ENCODE data around the gene UBE2L3. TPM values are rescaled to one million over a fixed set of nuclear protein-coding genes. Genes with fewer than 3 reads are reported as not detected.
"Not testable (repeated sequence)": the region's sequence is repeated elsewhere in the genome, so short reads cannot be mapped to it uniquely, and the experiment has no call there.

Gene UBE2L3
- polyA plus RNA-seq, 5 donors, result 41.3 to 52.8 (median 47.5) TPM

- DNase-seq, result no peak
Measured at GRCh38 chr22:21626073-21626734, 58.7 kb downstream of the UBE2L3 start.

GRCh38 chr22:21626735-21627469 is 59.4 kb downstream of the UBE2L3 start:
- DNase-seq, result no peak

- DNase-seq, result no peak
Measured at GRCh38 chr22:21628386-21629254, 61.1 kb downstream of the UBE2L3 start.

GRCh38 chr22:21629255-21630149 is 62.0 kb downstream of the UBE2L3 start, which contains the start of gene YDJC:
YDJC (minus strand) TSS chr22:21630022; CDS start chr22:21630014, 8 bp downstream.
- DNase-seq, result peak; percentile 62 to 88

GRCh38 chr22:21631025-21631424 is 63.5 kb downstream of the UBE2L3 start:
- no peak for DNase-seq

GRCh38 chr22:21632237-21632895 is 64.9 kb downstream of the UBE2L3 start, which contains the start of gene CCDC116:
CCDC116 (plus strand) TSS chr22:21632760; CDS start chr22:21633182, 422 bp downstream.
- no peak for DNase-seq

- DNase-seq, result no peak
Measured at GRCh38 chr22:21632931-21633330, 65.4 kb downstream of the UBE2L3 start.

GRCh38 chr22:21633481-21633880 is 66.0 kb downstream of the UBE2L3 start:
- DNase-seq, result no peak

- no peak for DNase-seq
Measured at GRCh38 chr22:21634081-21634480, 66.6 kb downstream of the UBE2L3 start.

- DNase-seq, result no peak
Measured at GRCh38 chr22:21634844-21635243, 67.3 kb downstream of the UBE2L3 start.

GRCh38 chr22:21635771-21636510 is 68.4 kb downstream of the UBE2L3 start:
- no peak for DNase-seq

GRCh38 chr22:21636629-21637218 is 69.2 kb downstream of the UBE2L3 start:
- no peak for DNase-seq

- not testable (repeated sequence) for DNase-seq
Measured at GRCh38 chr22:21637450-21637849, 69.9 kb downstream of the UBE2L3 start.

GRCh38 chr22:21639359-21639758 is 71.8 kb downstream of the UBE2L3 start:
- no peak for DNase-seq

GRCh38 chr22:21640810-21641209 is 73.3 kb downstream of the UBE2L3 start:
- no peak for DNase-seq

- no peak for DNase-seq
Measured at GRCh38 chr22:21641417-21641788, 73.9 kb downstream of the UBE2L3 start.

GRCh38 chr22:21641789-21642583 is 74.5 kb downstream of the UBE2L3 start, which contains the start of gene SDF2L1:
SDF2L1 (plus strand) TSS chr22:21642302; CDS start chr22:21642337, 35 bp downstream.
- peak; percentile 97 for DNase-seq
